HepG2 (cell line): ENCODE data around the gene JAGN1. TPM values are rescaled to one million over a fixed set of nuclear protein-coding genes. Genes with fewer than 3 reads are reported as not detected.

Experiments
- ETV6 ChIP-seq: sonication (generic); formaldehyde crosslinking; conservative IDR thresholded peaks from 2 replicates; pipeline ENCODE4 v1.4.0; 2020; ENCODE audit warnings: missing genetic modification reagents
- NFE2 ChIP-seq: sonication (generic); formaldehyde crosslinking; IDR thresholded peaks from 2 replicates; pipeline ENCODE4 v1.4.0; 2020; ENCODE audit warnings: missing genetic modification reagents
- REPIN1 ChIP-seq: sonication (generic); formaldehyde crosslinking; IDR thresholded peaks from 2 replicates; pipeline ENCODE4 v1.8.0; 2022; ENCODE audit warnings: missing genetic modification reagents, low read depth, mild to moderate bottlenecking, borderline replicate concordance
- RFXAP ChIP-seq: sonication (generic); formaldehyde crosslinking; IDR thresholded peaks from 2 replicates; pipeline ENCODE4 v1.4.0; 2020; ENCODE audit warnings: missing genetic modification reagents, borderline replicate concordance
- TBX3 ChIP-seq: fragments of 450-650 bp; IDR thresholded peaks from 2 replicates; pipeline ENCODE4 v1.6.1; 2017; ENCODE audit warnings: antibody characterized with exemption, mild to moderate bottlenecking, inconsistent platforms, borderline replicate concordance
- TRIM24 ChIP-seq: sonication (generic); formaldehyde crosslinking; IDR thresholded peaks from 2 replicates; pipeline ENCODE4 v1.8.0; 2022; ENCODE audit warnings: mild to moderate bottlenecking, missing genetic modification reagents
- ZFYVE20 ChIP-seq: sonication (generic); formaldehyde crosslinking; IDR thresholded peaks from 2 replicates; pipeline ENCODE4 v1.8.0; 2023; ENCODE audit warnings: low read depth, mild to moderate bottlenecking, moderate library complexity, missing genetic modification reagents, borderline replicate concordance
- ZNF124 ChIP-seq: sonication (generic); formaldehyde crosslinking; IDR thresholded peaks from 2 replicates; pipeline ENCODE4 v1.4.0; 2020; ENCODE audit warnings: missing genetic modification reagents
- ZNF232 ChIP-seq: sonication (generic); formaldehyde crosslinking; IDR thresholded peaks from 2 replicates; pipeline ENCODE4 v1.4.0; 2020; ENCODE audit warnings: missing genetic modification reagents, borderline replicate concordance
- ZNF552 ChIP-seq: sonication (generic); formaldehyde crosslinking; IDR thresholded peaks from 2 replicates; pipeline ENCODE4 v1.9.0; 2022; ENCODE audit warnings: missing genetic modification reagents, mild to moderate bottlenecking, borderline replicate concordance
- polyA plus RNA-seq, 8 experiments: library from polyadenylated mRNA; depleted of rRNA in 3 of 8; stranded (reverse) in 7 of 8; unstranded in 1 of 8; fragments of >200 nt; fragmentation: Illumina TruSeq in 4 of 8; extraction: Trizol in 4 of 8; gene quantifications; 2 replicates each; pipeline versions ENCODE4 v1.2.1 to v1.2.3, GENCODE V29; 2011 to 2016; ENCODE audit warnings: low read depth in 4 of 8, missing spikeins in 1 of 8, mixed read lengths in 1 of 8; ENCODE audit not compliant: insufficient read depth in 1 of 8
- total RNA-seq, 5 experiments: library from RNA; depleted of rRNA; stranded (reverse); fragments of >200 nt; fragmentation: Illumina TruSeq; extraction: Trizol; gene quantifications; 2 replicates each; pipeline ENCODE4 v1.2.3, GENCODE V29; 2016; ENCODE audit warnings: low read depth in 1 of 5
- TF ChIP-seq, protein P1 (sequence below): sonication (generic); formaldehyde crosslinking; IDR thresholded peaks from 2 replicates; pipeline ENCODE4 v1.5.1; 2020; ENCODE audit warnings: missing genetic modification reagents, mild to moderate bottlenecking, borderline replicate concordance
- TF ChIP-seq, protein P2 (sequence below): sonication (generic); formaldehyde crosslinking; IDR thresholded peaks from 2 replicates; pipeline ENCODE4 v1.8.1; 2023; ENCODE audit warnings: missing genetic modification reagents, inconsistent platforms, borderline replicate concordance

The JAGN1 gene
- total and polyA plus RNA-seq, 2 of the 13 experiments (the other 11 are each of a cell fraction or from before 2014, with no cell fraction given), result 49.9 to 50.9 TPM

DNA sequence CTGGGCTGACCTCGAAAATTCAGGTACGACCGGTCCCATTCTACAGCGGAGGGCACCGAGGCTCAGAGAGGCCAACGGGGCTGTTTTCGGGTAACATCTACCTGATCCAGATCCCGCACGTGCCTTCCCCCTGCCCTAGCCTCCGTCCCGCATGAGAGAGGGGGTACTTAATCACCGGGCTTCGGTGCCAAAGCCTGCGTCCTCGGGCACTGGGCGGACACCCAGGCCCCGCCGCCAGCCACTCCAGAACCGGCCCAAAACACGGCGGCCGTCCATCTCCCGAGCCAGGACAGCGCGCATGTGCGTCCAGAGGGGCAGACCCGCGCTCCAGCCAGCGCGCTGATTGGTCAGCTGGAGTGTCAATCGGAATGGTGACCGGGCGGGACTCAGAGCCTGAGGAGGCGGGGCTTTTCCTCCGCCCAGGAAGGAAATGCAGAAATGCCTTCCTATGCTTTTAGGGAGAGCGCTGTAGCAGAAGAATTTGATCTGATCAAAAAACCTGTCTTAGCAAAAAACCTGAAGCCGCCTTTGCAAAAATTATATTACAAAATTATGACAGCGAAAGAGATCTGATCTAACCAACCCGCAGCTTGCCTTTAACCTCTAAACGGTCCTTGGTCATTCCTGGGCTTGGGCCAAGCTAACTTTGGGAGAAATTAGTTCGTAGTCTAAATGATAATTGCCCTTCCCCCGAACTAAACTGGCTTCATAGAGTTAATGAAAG lies 46.5 kb upstream of the JAGN1 start, which contains the start of gene RPUSD3 (continued):
- TF ChIP-seq, protein P1, sequence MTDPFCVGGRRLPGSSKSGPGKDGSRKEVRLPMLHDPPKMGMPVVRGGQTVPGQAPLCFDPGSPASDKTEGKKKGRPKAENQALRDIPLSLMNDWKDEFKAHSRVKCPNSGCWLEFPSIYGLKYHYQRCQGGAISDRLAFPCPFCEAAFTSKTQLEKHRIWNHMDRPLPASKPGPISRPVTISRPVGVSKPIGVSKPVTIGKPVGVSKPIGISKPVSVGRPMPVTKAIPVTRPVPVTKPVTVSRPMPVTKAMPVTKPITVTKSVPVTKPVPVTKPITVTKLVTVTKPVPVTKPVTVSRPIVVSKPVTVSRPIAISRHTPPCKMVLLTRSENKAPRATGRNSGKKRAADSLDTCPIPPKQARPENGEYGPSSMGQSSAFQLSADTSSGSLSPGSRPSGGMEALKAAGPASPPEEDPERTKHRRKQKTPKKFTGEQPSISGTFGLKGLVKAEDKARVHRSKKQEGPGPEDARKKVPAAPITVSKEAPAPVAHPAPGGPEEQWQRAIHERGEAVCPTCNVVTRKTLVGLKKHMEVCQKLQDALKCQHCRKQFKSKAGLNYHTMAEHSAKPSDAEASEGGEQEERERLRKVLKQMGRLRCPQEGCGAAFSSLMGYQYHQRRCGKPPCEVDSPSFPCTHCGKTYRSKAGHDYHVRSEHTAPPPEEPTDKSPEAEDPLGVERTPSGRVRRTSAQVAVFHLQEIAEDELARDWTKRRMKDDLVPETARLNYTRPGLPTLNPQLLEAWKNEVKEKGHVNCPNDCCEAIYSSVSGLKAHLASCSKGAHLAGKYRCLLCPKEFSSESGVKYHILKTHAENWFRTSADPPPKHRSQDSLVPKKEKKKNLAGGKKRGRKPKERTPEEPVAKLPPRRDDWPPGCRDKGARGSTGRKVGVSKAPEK (CRISPR knock-in tag), result no peak
- TF ChIP-seq, protein P2, sequence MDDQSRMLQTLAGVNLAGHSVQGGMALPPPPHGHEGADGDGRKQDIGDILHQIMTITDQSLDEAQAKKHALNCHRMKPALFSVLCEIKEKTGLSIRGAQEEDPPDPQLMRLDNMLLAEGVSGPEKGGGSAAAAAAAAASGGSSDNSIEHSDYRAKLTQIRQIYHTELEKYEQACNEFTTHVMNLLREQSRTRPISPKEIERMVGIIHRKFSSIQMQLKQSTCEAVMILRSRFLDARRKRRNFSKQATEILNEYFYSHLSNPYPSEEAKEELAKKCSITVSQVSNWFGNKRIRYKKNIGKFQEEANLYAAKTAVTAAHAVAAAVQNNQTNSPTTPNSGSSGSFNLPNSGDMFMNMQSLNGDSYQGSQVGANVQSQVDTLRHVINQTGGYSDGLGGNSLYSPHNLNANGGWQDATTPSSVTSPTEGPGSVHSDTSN (CRISPR knock-in tag), result peak; percentile 68; the same call in 1 of the 2 replicates
- TF ChIP-seq ZNF552 (CRISPR knock-in tag) (no peak), ZFYVE20 (no peak), ETV6 (CRISPR knock-in tag) (no peak), REPIN1 (CRISPR knock-in tag) (peak; percentile 49; the same call in 1 of the 2 replicates), NFE2 (CRISPR knock-in tag) (no peak), TBX3 (no peak), ZNF124 (CRISPR knock-in tag) (no peak), ZNF232 (CRISPR knock-in tag) (no peak), TRIM24 (CRISPR knock-in tag) (no peak), RFXAP (CRISPR knock-in tag) (peak; percentile 48; the same call in 1 of the 2 replicates)
